ENCODE data around the gene PRCC.

PRCC gene

DNA sequence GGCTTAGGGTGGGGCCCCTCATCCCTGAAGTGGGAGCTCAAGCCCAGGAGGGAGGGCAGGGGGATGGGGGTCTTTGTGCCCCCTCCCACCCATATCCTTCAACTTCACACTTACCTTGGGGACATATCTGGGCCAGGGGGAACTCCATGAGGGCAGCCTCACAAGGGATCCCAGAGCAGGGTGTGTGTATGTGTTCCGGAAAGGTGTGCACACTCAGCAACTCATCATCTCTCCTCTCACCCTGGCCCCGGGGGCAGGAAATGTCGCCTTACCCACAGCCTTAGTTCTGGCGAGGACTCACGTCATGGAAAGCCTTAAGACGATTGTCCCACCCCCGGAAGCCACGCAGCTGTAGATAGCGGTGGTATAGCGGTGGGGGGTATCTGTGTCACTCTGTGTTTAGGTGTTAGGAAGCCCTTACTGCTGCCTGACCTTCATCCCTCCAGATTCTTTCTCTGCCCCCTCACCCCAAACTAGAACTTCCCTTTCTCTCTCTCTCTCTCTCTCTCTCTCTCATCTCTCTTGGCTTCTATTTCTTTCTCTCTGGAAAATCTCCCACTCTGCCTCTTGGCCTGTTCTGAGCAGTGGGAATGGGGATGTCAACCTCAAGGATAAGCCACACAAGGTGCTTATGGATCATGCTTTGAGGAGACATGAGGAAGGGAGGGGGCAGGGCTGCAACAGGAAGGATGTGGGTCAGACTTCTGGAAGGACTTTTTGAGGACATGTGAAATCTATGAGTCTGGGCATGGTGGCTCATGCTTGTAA, 49.4 kb downstream of the PRCC start, which contains the start of gene SH2D2A:
TSS of gene SH2D2A (minus strand) at position 288 of the 768 bp plus-strand sequence. CDS start at position 148, 140 bp downstream.
- DNase-seq, result peak; percentile 95

DNA sequence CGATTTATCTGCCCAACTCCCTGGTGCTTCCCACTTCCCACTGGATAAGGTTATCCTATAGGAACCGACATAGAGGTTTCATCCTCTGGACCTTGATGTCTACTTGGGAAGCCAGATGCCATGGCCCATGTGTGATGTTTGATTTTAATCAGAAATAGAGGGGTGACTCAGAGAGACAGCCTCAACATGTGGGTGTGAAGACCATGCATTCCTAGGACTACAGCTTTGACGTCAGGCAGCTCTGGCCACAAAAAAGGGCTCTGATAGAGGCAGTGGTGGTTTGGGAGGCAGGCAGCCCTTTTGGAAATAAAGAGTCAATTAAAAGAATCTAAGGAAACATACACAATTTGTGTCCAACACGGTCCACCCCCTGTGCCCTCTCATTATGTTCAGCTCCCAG, 54.5 kb downstream of the PRCC start:
- peak; percentile 48 for DNase-seq

DNA sequence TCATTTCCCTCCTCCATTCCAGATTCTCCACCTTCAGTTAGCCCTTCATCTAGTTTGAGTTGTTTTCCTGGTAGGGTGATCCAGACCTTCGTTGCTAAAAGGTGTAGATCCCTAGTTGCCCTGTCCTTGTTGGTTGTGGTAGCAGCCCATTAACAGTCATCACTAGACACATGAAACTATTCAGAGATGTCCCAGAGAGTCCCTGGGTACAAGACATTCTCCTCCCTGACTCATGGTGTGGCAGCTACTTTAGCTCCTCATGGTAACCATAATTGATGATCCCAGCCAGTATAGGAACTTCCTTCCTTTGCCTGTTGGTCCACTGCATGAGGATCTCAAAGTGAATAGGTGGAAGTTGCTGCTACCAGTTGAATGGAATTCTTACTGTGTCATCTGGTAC, 55.3 kb downstream of the PRCC start:
- no peak for DNase-seq

DNA sequence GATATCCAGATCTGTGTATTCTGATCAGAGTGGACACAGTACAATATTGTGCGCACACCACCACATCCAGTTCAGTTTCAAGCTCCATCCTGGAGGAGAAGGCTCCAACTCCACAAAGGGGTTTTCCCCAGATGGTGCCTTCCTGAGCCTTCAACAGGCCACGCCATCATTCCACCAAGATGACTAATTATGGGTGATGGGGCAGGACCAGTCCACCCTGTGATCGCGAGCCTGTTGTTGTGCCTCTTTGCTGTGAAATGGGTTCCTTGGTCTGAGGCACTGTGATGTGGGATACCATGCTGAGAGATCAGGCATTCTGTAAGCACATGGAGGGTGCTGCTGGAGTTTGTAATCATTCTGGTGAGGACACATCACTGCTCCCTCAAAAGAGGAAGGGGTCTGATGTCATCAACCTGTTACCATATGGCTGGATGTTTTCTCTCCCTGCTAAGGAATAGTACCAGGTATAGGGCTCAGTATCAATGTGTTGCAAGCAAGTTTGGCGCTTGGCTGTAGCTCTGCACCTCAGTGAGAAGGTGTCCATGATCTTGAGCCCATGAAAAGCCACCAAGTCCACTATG, 56.0 kb downstream of the PRCC start:
- no peak for DNase-seq

DNA sequence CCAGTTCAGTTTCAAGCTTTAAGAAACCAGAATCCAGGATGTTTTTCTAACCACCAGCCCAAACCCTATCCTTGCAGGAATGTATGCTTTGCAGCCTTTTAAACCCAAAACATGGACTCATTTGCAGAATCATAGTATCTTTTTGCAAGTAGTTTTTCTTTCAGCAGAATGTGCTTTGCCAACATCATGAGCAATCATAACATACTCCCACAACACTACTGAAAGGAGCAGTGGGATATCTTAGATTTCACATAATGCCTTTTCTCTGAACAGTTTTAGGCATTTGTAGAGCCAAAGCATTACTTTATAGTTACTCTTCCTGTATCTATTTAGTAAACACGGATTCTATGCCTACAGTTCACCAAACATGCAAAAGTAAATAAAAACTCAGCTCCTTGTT, 59.3 kb downstream of the PRCC start:
- DNase-seq, result no peak

DNA sequence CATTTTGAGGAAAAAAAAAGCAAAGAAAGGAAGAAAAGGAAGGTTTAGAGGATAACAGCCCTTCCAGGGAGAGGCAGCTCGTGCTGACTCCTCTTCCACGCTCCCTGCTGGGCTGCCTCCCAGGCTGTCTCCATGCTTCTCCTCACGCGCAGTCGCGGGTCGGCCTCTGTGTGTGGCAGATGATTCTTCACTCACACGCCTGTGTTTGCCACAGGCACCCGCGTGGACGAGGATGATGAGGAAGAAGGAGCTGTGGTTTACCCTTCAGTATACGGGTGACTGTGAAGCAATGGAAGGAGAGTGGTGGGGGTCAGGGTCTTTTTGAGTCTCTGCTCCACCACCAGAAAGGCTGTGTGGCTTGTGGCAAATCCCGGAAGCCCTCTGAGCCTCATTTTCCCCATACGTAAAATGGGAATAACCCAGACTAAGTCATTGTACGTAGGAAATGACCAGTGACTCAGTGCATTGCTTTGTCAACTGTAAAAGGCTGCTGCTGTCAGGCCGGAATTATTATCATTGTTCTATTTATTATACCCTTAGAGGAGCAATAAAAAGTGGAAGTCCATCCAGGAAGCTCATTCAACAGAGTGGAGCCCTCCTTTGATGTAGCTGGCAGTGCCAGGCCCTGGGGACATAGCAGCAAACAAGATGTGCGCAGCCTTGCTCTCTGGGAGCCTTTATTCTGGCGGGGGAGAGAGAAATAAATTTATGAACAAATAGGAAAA, 61.2 kb downstream of the PRCC start:
- DNase-seq, result no peak

DNA sequence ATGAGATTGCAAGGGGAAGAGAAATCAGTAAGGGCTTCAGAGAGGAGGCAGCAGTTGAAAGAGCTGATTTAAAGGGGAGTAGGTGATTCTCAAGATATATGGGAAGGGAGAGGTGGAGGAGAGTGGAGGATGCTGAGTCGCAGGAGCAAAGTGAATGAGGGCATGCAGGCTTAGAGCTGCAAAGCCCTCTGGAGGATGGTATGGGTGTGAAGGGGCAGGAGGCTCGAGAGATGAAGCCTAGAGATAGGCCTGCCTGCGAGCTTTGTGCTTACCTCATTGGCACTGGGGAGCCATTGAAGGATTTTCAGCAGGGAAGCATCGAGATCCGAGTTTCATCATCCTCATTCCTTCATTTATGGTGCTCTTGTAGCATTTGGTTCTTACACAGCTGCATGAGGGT, 65.1 kb downstream of the PRCC start:
- DNase-seq, result no peak

DNA sequence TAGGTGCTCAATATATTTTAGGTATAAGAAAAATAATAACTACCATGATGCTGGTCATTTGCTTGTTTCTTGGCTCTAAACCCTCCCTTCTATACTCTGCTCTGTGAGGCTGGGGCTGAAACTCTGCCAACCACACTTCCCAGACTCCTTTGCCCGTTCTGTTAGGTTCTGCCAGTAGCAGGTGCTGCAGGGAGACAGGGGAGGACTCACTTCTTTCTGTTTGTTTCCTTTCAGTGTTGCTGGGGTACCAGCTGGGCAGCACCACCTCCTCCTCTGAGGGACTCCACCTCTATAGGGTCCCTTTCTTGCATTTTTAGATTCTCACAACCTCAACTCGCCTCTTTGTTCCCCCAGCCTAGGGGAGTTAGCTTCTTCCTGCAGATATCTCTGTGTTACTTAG, 66.3 kb downstream of the PRCC start:
- DNase-seq, result no peak

DNA sequence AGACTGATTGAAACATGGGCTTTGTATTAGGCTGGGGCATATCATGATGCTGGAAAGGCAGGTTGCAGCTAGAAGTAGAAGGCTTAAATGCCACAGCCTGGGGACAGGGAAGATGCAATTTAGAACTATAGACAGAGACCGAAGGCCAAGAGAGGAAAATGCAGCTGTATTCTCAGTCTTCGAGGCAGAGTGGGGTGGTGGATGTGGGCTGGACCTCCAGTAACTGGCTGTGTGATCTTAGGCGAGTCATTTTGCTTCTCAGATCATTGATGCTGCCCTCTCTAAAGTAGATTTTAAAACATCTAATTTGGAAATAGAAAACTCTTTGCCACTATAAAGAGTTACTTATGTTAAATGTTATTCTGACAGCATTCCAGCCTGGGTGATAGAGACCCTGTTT, 67.0 kb downstream of the PRCC start:
- no peak for DNase-seq

DNA sequence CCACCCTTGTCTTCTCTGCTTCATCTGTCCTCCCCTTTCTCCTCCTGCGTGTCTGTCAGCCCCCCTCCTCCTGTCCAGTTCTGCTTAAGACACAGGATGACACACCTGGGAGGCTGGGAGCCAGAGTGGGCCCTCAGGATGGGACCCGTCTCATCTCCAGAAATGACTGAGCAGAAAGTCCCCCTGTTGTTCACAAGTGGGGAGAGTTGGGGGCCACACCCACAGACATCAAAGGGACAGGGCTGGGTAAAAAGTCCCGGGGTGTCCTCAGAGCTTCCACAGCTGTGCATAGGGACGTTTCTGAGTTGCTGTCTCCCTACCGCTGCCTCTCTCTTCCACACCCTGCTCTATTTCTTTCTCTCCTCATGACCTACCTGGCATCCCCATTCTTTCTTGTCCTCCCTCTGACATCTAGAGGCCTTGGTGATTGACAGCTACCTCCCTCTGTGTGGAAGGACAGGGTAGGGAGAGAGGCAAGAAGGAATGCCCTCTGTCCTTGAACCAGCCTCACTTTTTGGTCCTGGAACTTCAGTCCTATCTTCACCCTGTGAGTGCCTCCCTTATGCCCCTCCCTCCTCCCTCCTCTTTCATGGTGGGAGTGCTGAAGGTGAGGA, 68.8 kb downstream of the PRCC start:
- DNase-seq, result peak; percentile 49

DNA sequence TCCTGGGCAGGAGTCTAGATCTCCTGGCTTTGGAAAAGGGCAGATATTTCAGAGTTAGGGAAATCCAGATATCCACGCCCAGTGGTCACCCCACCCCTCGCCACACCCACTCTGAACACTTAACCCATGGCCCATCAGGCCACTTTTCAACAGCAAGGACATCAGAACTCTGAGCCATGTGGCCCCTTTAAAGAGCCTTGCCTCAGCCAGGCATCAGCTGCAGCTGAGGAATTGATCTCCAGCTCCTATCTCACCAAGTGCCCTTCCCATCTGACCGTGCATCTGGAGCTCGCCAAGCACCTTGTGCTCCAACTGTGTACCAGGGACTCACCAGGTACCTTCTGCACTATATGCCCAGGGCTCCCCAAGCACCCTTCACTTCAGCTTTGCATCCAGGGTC, 69.6 kb downstream of the PRCC start:
- DNase-seq, result no peak

DNA sequence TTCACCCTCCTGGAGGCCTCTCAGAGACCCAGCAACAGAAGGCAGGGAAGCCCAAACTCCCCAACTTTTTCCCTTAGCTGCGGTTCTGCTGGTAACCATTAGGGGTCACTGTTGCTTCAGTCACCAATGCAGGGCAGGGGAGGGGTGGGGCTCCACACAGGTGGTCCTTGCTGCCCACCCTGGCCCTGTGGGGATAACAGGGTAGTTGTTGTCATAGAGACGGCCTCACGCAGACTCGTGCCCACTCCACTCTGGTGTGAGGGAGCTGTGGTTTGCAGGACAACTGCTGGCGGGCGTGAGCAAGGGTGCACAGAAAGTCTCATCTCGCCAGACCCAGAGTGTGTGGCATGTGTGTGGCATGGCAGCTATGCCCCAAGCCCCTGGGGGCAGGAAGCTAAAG, 71.6 kb downstream of the PRCC start:
- peak; percentile 45 for DNase-seq

DNA sequence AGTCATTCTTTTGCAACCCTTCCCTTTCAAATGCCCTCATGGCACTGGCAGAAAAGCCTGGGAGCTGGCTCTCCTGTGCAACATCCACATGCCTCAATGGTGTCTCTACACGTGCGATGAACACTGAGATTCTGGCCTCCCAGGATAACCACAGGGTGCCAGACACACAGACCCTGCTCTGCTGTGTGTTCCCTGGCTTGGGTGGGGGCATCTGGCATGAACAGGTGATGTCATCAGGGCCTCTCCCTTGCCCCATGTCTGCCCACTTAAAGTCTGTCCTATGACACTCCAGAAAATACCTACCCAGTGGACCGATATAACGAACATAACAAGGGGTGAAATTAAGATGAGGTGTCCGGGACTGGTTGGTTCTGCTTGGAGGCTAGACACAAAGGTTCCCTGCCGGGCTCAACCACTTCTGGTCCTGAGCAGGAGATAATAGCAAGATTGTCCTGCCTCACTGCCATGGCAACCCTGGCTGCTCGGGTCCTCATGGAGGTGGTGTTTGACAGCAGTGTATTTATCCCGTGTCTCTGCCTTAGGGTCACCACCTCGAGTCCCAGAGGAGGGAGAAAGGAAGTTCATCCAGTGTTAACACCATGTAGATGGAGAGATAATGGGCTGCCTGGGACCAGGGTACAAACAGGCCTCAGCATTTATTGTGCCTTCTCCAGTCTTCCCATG, 72.2 kb downstream of the PRCC start:
- DNase-seq, result no peak

DNA sequence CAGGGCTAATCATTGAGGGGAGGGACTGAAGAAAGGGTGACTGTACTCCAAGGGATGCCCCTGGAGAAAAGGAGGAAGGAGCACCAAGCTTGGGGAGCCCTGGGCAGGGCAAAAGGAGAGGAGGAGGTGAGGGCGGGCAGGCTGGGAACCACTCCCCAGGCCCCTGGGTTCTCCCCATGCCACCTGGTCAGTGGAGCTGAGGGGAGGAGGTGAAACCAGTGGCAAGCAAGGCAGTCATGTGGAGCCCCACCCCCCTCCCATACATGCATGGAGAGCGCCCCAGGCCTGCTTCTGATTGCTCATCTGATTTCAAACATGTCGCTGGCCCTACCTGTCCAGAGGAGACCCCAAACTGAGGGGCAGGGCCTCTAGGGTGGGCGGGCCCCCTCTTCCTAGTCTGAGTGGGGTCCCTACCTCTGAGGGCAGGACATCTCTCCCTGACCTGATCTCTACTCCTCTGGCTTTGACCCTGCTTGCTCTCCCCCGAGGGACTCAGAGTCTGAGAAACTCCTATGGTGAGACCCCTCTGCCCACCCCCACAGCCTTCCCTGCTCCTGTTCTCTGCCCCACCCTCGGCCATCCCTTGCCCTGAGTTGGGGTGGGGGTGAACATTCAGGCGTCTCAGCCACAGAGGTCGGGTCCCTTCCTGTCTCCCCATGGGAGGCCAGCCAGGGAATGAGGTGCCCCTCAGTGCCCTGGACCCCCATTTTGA, 73.0 kb downstream of the PRCC start:
- no peak for DNase-seq

DNA sequence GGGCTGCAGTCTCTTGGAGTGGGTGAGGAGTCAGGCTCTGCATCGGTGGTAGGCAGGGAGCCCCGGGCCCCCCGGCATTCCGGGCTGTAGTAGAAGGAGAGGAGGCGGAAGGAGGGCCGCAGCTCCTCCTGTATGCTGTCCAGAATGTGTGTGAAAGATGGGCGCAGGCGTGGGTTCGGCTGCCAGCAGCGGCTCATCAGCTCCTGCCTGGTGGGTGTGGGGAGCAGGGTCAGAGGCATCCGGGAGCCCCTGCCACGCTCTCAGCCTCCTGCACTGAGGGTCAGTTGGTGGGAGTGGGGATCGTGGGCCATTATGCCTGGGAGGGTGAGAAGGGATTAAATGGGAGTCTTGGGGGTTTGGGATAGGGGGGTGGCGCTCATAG, 73.6 kb downstream of the PRCC start:
- no peak for DNase-seq

DNA sequence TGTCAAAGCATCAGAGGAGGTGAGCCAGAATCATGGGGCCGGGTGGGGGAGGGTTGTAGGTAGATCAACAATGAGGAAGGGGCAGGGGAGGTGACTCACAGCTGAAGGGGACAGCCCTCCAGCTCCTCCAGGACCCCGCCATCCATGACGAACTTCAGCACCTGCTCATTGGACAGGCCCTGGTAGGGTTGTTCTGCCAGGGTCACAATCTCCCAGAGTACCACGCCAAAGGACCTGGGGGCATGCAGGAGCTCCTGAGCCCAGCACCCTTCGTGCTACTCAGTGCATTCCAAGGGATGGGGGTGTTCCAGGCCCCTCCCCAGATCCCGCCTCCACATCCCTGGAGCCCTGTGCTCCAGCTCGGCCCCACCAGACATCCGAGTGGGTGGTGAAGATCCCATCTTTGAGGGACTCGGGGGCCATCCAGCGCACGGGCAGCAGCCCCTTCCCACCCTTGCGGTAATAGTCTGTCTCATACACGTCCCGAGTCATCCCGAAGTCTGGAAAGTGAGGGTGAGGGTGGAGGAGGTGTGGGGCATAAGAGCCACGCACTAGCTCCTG, 74.0 kb downstream of the PRCC start:
- no peak for DNase-seq

DNA sequence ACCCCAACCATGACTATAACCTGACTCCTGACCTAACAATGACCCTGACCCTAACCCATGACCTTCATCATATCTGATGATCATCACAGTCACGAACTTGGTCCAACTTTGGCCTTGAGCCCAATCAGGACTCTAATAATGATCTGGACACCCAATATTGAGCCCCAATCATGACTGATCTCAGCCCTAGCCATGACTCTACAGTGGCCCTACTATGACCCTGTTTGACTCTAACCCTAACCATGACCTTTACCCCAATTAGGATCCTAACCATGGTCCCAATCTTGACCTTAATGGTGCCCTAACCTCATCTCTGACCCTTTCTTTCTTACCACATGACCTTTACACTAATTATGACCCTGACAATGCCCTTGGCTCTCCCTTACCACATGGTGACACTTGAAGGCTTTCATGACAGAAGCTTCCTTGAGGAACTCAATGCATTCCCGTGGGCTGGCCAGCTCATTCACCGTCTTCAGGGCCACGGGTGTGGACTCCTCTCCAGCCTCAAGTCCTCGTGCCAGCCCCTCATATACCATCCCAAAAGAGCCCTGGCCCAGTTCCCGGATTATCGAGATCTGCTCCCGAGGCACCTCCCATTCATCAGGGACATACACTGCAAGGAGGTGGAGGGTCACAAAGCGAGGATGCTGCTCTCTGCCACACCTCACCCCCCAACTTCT, 75.4 kb downstream of the PRCC start:
- no peak for DNase-seq

DNA sequence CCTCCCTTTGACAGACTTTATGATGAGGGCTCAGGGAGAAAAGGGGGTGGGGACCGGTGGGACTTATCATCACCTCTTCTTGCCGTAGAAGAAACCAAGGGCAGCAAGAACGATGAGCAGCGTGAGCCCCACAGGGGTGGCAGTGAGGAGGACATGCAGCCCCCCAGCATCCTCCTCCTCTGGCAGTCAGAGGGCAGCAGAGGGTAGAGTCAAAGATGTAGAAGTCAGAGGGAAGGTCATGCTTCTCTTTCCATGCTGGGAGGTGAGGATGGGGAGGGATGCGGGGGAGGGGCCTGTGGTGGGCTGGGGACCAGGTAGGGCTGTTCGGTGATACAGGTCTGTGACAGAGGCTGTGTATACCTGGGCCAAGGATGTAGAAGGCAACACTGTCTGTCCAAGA, 76.8 kb downstream of the PRCC start:
- no peak for DNase-seq

DNA sequence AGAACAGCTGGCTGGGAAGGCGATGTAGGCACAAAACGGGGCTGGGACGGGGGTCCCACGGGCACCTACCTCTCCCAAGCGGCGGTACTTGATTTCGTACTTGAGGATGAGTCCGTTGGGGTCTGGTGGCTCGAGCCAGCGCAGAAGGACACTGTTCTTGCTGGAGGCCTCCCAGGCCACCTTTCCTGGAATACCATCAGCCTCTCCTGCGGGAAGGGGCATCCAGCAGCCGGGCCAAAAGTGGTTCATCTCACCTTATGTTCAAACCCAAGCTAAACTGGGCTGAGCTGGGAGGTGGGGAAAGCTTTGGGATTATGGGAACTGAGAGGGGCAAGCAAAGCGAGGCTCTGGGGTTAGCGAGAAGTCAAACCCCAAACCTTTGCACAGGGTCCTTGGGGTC, 77.3 kb downstream of the PRCC start:
- no peak for DNase-seq

DNA sequence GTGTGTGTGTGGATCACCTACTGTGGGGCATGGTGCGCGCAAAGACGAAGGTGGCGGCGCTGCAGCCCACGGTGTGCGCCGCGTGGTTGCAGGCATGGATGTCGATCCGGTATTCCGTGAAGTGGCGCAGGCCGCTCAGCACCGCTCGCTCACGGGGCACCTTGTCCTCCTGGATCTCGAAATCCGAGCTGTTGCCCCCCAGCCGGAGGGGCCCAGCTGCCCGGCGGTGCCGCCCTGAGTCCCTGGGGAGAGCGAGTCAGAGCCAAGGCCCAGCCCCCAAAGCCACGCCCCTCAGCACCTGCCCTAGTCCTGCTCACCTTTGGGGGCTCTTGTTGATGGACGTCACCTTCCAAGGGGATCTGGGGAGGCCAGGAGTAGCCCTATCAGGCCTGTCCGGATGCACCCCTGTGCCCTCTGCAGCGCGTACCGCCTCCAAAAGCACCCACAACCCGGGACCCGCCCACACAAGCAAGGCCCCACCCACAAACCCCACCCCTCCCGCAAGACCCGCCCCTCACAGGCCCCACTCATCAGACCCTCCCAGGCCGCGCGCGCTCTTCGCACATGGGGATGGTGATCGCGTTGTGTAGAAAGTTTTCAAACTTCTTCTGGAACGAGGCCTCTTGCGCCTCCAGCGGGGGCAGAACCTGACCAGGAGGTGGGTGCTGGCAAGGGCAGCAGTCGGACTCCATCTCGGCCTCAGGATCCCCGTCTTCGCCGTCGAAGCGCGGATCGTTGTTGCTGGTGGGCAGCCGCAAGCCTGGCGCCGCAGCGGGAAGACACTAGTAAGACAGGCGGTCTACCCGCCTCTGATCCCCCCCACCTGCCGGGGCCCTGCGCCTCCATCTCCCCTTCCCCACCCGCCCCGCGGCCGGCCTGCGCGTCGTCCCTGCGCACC, 78.0 kb downstream of the PRCC start:
- DNase-seq, result no peak
